Endothelial cell of umbilical vein (primary cell): ENCODE measurements around the gene ACO2. TPM values are rescaled to one million over a fixed set of nuclear protein-coding genes. Genes with fewer than 3 reads are reported as not detected.

Experiments used
- BruUV-seq: library from RNA; stranded (reverse); fragments of 400-500 nt; replicated peaks from 2 replicates; lab custom pipeline; 2021; lab: Mats Ljungman, UMichigan
- CTCF ChIA-PET: fragments of 300-600, 350-600 bp; sonication (Branson Sonifier 250); formaldehyde crosslinking; loops from one replicate; lab custom pipeline; 2021; ENCODE audit warnings: antibody characterized with exemption, inconsistent platforms; lab: Charles Lee
- POLR2A ChIA-PET: fragments of 300-600, 350-600 bp; sonication (Branson Sonifier 250); formaldehyde crosslinking; loops from one replicate; lab custom pipeline; 2021; ENCODE audit warnings: antibody characterized with exemption, inconsistent platforms; lab: Charles Lee
- DNase-seq: peaks from one replicate; pipeline ENCODE4 v3.0.0-alpha.2; 2011; ENCODE audit warnings: low read depth, low spot score
- FAIRE-seq: peaks from 2 replicates; lab custom pipeline; 2011; peaks lifted over from hg19 to GRCh38; lab: Jason Lieb, UNC
- H2AFZ ChIP-seq: 2 replicates; pipeline ENCODE4 v1.6.0; 2012; ENCODE audit warnings: low read depth, low read length, control low read depth, inconsistent platforms
- H3K27ac ChIP-seq: 2 replicates; pipeline ENCODE4 v1.5.1; 2011; ENCODE audit warnings: low read depth, mild to moderate bottlenecking, control low read depth, low read length, moderate library complexity; ENCODE audit not compliant: insufficient read depth
- H3K27me3 ChIP-seq, 2 experiments: 2 replicates each; pipeline versions ENCODE4 v1.6.0 to v1.6.1; 2011; ENCODE audit warnings: low read length in 2 of 2, mixed read lengths in 1 of 2; ENCODE audit not compliant: control insufficient read depth in 2 of 2, insufficient read depth in 2 of 2
- H3K36me3 ChIP-seq, 2 experiments: 2 replicates in 1 of 2; 3 replicates in 1 of 2; pipeline ENCODE4 v1.5.1; 2011; ENCODE audit warnings: low read length in 2 of 2, mild to moderate bottlenecking in 1 of 2, moderate library complexity in 1 of 2; ENCODE audit not compliant: control insufficient read depth in 2 of 2, insufficient read depth in 2 of 2; ENCODE audit errors: extremely low read depth in 1 of 2
- H3K4me1 ChIP-seq: 3 replicates; pipeline ENCODE4 v1.5.1; 2011; ENCODE audit warnings: mild to moderate bottlenecking, low read length; ENCODE audit not compliant: control insufficient read depth, insufficient read depth; ENCODE audit errors: extremely low read depth
- H3K4me2 ChIP-seq: 2 replicates; pipeline ENCODE4 v1.6.1; 2011; ENCODE audit warnings: low read length, control low read depth, mixed read lengths; ENCODE audit not compliant: insufficient read depth
- H3K4me3 ChIP-seq, 3 experiments: fragments of 200-600 bp in 1 of 3; sonication (generic), shearing (Covaris generic) in 1 of 3; replicated peaks in 1 of 3; 2 replicates each; pipeline ENCODE4 v1.5.1; 2011 to 2016; ENCODE audit warnings: control low read depth in 3 of 3, low read length in 3 of 3, mild to moderate bottlenecking in 2 of 3, inconsistent platforms in 1 of 3, low read depth in 1 of 3, moderate library complexity in 1 of 3; ENCODE audit not compliant: insufficient read depth in 1 of 3
- H3K79me2 ChIP-seq: 2 replicates; pipeline ENCODE4 v1.6.0; 2012; ENCODE audit warnings: low read length, inconsistent platforms; ENCODE audit not compliant: control insufficient read depth, insufficient read depth
- H3K9ac ChIP-seq: replicated peaks from 2 replicates; pipeline ENCODE3; 2011; ENCODE audit warnings: low read length, control low read depth; ENCODE audit not compliant: insufficient read depth; ENCODE audit errors: extremely low read depth
- H3K9me1 ChIP-seq: replicated peaks from 3 replicates; pipeline ENCODE4 v1.6.0; 2011; ENCODE audit warnings: mild to moderate bottlenecking, low read length; ENCODE audit not compliant: control insufficient read depth, insufficient read depth; ENCODE audit errors: extremely low read depth
- H3K9me3 ChIP-seq: replicated peaks from 2 replicates; pipeline ENCODE4 v1.5.1; 2012; ENCODE audit warnings: low read length, inconsistent platforms; ENCODE audit not compliant: control insufficient read depth, insufficient read depth
- H4K20me1 ChIP-seq: replicated peaks from 2 replicates; pipeline ENCODE3; 2011; ENCODE audit warnings: mild to moderate bottlenecking, low read length; ENCODE audit not compliant: control insufficient read depth, insufficient read depth; ENCODE audit errors: extremely low read depth
- EZH2 ChIP-seq: IDR thresholded peaks from 2 replicates; pipeline ENCODE4 v1.6.1; 2012; ENCODE audit warnings: borderline replicate concordance, low read depth, mild to moderate bottlenecking, moderate library complexity, low read length, inconsistent platforms; ENCODE audit not compliant: severe bottlenecking
- FOS ChIP-seq: IDR thresholded peaks from 2 replicates; pipeline ENCODE4 v1.6.1; 2011; ENCODE audit warnings: mild to moderate bottlenecking, low read length, moderate library complexity, borderline replicate concordance; ENCODE audit not compliant: insufficient read depth
- GATA2 ChIP-seq: IDR thresholded peaks from 2 replicates; pipeline ENCODE4 v1.7.0; 2011; ENCODE audit warnings: low read depth, mild to moderate bottlenecking, moderate library complexity, mixed read lengths, low read length; ENCODE audit not compliant: insufficient read length, insufficient read depth
- JUN ChIP-seq: IDR thresholded peaks from 2 replicates; pipeline ENCODE4 v1.6.1; 2011; ENCODE audit warnings: borderline replicate concordance, low read depth; ENCODE audit not compliant: insufficient read length, insufficient read depth
- MYC ChIP-seq: IDR thresholded peaks from one replicate; pipeline ENCODE4 v1.6.1; 2011; ENCODE audit warnings: mild to moderate bottlenecking, low read depth, low read length
- POLR2A ChIP-seq: IDR thresholded peaks from 2 replicates; pipeline ENCODE4 v1.6.1; 2012; ENCODE audit warnings: low read depth, mild to moderate bottlenecking, control low read depth, low read length
- POLR2AphosphoS5 ChIP-seq: IDR thresholded peaks from 2 replicates; pipeline ENCODE4 v1.6.1; 2012; ENCODE audit warnings: low read depth, mild to moderate bottlenecking, control low read depth, low read length, moderate library complexity; ENCODE audit not compliant: insufficient read depth
- dilution Hi-C: fragments of 300-500 bp; cut with MboI; formaldehyde crosslinking; loops from one replicate; pipeline ENCODE4 v1.15.0; 2019; ENCODE audit warnings: low sequenced_read_pairs; ENCODE audit not compliant: extremely low pct_ligation_motif_present
- intact Hi-C: fragments of 100-400 bp; cut with micrococcal nuclease; formaldehyde crosslinking; loops from one replicate; pipeline ENCODE4 v1.10.0; 2022
- polyA plus RNA-seq, 4 experiments: library from polyadenylated mRNA; depleted of rRNA in 3 of 4; stranded (reverse) in 3 of 4; unstranded in 1 of 4; fragments of >200 nt; gene quantifications; 2 replicates each; pipeline versions ENCODE4 v1.2.1 to v1.2.3, GENCODE V29; 2011 to 2012; ENCODE audit warnings: missing spikeins in 1 of 4
- total RNA-seq: library from RNA; stranded (reverse); gene quantifications from 2 replicates; pipeline ENCODE4 v1.2.3, GENCODE V29; 2021
- TF ChIP-seq, protein P1 (sequence below), 2 donors: IDR thresholded peaks; 1 replicate in 1 of 2; 2 replicates in 1 of 2; pipeline ENCODE4 v1.5.1; 2011; ENCODE audit warnings: low read length in 2 of 2, mild to moderate bottlenecking in 2 of 2, moderate library complexity in 2 of 2, control low read depth in 1 of 2, inconsistent platforms in 1 of 2, low read depth in 1 of 2; ENCODE audit not compliant: insufficient read depth in 1 of 2; ENCODE audit errors: extremely low read depth in 1 of 2
- TF ChIP-seq, protein P2 (sequence below): IDR thresholded peaks from 2 replicates; pipeline ENCODE4 v1.6.1; 2011; ENCODE audit not compliant: insufficient read depth, insufficient read length

ACO2 gene
- total and polyA plus RNA-seq, 2 donors (not counting 3 experiments of a cell fraction or from before 2014, with no cell fraction given): 63.8 to 79.7 TPM

DNA sequence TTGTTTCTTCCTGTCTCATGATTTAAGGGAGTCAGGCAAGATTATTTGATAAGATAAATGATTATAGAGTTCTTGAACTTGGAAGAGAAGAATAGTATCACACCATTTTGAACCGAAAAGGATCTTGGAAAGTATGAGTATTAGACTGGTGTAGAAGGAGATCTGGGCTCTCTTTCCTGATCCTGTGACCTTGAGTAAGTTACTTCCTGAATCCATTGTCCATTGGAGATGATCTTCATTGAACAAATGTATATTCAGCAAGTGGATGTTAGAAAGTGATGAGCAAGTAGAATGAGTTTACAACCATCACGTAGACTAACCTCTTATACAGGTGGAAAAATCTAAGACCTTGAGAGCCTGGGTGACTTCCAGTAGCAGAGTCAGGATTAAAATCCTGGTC is 2.0 kb downstream of the ACO2 start:
- H3K4me3 ChIP-seq: no peak overlapping the region
- CTCF ChIA-PET: no interaction called here
- no peaks in the 10 kb centered on the region for H3K9me1 ChIP-seq
- H3K9me3 ChIP-seq: no peaks in the 10 kb centered on the region
- H3K36me3 ChIP-seq: peaks cover 5 to 14% of the 10 kb centered on the region in 2 experiments
- no peak overlapping the region for H3K27ac ChIP-seq
- DNase-seq (no peak), FAIRE-seq (no peak)
- no TSS peak for BruUV-seq
- H2AFZ ChIP-seq: no peak overlapping the region
- H3K4me1 ChIP-seq: peaks cover 17% of the 10 kb centered on the region
- POLR2A ChIA-PET: no interaction called here
- H3K4me2 ChIP-seq: no peak overlapping the region
- TF ChIP-seq, protein P1, sequence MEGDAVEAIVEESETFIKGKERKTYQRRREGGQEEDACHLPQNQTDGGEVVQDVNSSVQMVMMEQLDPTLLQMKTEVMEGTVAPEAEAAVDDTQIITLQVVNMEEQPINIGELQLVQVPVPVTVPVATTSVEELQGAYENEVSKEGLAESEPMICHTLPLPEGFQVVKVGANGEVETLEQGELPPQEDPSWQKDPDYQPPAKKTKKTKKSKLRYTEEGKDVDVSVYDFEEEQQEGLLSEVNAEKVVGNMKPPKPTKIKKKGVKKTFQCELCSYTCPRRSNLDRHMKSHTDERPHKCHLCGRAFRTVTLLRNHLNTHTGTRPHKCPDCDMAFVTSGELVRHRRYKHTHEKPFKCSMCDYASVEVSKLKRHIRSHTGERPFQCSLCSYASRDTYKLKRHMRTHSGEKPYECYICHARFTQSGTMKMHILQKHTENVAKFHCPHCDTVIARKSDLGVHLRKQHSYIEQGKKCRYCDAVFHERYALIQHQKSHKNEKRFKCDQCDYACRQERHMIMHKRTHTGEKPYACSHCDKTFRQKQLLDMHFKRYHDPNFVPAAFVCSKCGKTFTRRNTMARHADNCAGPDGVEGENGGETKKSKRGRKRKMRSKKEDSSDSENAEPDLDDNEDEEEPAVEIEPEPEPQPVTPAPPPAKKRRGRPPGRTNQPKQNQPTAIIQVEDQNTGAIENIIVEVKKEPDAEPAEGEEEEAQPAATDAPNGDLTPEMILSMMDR (IDR thresholded peaks at IDR 0.05; ENCODE audit: extremely low read depth in 1 of 2, insufficient read depth in 1 of 2, low read depth in 1 of 2, low read length in 2 of 2): no peak
- TF ChIP-seq POLR2AphosphoS5 (no peak), POLR2A (no peak), MYC (no peak), GATA2 (no peak), EZH2 (no peak), JUN (no peak), FOS (no peak)
- TF ChIP-seq, protein P2, sequence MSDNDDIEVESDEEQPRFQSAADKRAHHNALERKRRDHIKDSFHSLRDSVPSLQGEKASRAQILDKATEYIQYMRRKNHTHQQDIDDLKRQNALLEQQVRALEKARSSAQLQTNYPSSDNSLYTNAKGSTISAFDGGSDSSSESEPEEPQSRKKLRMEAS: no peak
- dilution Hi-C loops: no loop called here
- no peak overlapping the region for H3K9ac ChIP-seq
- H3K27me3 ChIP-seq: no peaks in the 10 kb centered on the region
- H3K79me2 ChIP-seq: peaks cover 79% of the 10 kb centered on the region
- H4K20me1 ChIP-seq: no peaks in the 10 kb centered on the region
- intact Hi-C loops: no loop called here
